ENCODE results near the gene HELZ.

- no peak for TF ChIP-seq CTCF (IDR thresholded peaks at IDR 0.05)
- no peak for TF ChIP-seq POLR2A (IDR thresholded peaks at IDR 0.05)
These were observed 112.6 kb downstream of the HELZ start for GRCh38 chr17:67132366-67132765.
